HG02973 (cell line): Measurements from ENCODE around the gene ZBTB42.
"Not testable (repeated sequence)": the region's sequence is repeated elsewhere in the genome, so short reads cannot be mapped to it uniquely, and the experiment has no call there.

Source experiments
- ATAC-seq: cut with Tn5 transposase; IDR thresholded peaks from one replicate; pipeline ENCODE4 v1.9.1; 2021; ENCODE audit warnings: moderate library complexity; ENCODE audit not compliant: unreplicated experiment

Gene ZBTB42

DNA sequence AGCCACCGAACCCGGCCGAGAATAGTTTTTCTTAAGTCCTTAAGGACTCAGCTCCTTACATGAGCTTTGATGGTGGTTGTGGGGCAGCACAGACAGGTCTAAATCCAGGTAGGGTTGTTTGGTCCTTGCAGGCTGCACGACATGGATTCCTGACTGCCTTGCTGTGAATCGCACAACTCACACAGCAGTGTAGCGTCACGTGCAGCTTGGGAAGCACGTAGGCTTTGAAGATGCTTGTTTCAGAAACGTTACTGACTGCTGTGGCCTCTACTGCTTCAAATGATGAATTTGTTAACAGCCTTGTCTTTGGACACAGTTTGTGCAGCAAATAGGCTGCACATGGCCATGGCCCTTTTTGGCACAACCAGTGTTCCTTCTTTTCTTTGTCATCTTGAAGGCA, 29.9 kb downstream of the ZBTB42 start:
- ATAC-seq, result no peak

GRCh38 chr14:104836171-104836935, 35.5 kb downstream of the ZBTB42 start:
- not testable (repeated sequence) for ATAC-seq

- no peak for ATAC-seq
These were observed 40.8 kb downstream of the ZBTB42 start for GRCh38 chr14:104841730-104842129.

DNA sequence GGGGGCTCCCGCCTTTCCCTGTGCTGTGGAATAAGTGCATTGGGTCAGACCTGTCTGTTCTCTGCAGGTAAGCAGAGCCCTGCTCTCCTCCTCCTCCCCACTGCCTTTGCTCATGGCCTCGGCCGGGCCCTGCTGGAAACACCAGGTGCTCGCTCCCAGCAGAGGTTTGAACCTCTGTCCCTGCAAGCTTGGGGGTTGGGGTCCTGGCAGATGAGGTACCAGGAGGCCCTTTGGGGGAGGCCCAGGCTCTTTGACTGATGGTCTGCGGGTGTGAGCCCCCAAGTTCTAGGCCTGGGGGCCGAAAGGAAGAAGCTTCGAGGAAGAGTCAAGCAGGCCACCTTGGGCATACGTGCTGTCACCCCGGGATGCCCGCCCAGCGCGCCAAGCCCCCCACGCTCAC, 42.1 kb downstream of the ZBTB42 start:
- no peak for ATAC-seq

- no peak for ATAC-seq
These were observed 42.8 kb downstream of the ZBTB42 start for GRCh38 chr14:104843442-104844305.

DNA sequence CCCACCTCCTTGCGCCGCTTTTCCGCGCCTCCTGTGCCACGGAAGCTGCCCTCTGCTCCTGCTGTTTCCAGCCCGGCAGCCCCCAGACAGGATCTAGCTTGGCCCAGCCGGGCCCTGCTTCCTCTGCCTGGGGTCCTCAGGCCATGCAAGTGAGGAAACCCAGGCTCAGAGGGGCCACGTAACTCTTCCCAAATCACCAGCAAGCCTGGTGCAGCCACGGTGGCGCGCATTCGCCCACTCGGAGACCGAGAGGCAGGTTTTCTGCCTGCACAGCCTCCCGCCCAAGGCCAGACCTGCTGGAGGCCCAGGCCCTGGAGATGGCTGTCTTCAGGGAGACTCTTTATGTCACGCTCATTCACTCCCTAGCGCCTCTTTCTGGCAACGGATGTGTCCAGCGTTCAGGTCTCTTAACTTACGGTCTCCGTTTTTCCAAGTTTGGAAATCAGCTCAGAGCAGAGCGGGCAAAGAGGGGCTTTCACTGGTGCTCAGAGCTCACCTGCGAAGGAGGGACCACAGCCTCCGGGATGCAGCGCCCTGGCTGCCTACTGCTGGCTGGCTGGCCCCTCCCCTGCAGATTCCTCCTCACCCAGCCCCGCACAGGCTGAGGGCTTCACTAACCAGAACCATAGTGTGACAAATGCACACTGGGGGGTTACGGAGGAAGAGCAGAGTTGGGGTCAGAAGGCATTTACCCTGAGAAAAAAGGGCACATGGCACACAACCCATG, 43.6 kb downstream of the ZBTB42 start:
- ATAC-seq, result no peak

DNA sequence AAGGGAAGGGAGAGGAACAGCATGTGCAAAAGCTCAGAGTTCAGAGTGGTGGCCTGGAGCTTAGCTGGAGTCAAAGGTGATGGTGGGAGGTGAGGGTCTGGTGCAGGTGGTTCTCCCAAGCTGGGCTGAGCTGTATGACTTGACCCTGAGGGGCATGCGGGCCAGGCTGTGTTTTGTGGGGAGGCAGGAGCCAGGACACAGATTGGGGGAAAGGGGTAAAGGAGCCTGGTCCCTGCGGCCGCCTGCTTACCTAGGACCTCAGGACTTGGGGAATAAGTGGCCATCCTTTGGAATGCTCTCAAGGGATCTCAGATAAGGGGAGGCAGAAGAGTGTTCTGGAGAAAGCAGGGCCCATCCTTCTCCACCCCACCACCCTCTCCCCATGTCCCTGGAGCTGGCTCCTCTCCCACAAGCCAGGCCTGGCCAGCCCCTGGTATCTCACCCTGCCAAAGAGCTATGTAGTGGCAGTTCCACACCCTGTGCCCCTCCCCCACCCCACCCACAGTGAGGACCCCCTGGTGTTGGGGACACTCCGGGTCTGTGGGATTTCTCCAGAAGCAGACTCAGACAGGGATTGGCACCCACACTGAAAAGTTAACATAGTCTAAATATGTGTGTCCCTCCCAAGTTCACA, 44.2 kb downstream of the ZBTB42 start:
- ATAC-seq, result no peak

DNA sequence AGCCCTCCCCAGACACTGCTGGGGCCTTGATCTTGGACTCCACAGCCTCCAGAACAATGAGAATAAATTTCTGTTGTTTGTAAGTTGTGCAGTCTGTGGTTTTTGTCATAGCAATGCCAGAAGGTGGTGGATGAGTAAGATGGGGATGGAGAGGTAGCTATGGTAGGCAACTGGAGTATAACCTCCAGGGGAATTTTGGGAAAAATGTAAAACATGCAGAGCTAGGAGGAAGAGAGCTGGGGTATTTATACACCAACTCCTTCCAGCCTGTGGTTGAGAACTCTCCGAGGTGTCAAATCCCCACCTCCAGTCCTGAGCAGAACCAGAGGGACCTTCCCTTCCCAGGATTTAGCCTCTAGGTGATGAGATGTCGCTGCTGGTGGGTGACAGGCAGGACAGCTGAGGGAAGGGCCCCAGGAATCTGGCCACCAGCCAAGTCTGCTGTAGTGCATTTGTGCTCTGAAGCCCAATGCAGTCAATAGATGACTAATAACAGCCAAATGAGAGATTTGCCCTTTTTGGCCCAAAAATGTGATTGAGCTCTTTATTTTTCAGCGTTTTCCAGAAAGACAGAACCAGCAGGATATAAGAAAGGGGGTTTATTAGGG, 45.0 kb downstream of the ZBTB42 start:
- no peak for ATAC-seq

DNA sequence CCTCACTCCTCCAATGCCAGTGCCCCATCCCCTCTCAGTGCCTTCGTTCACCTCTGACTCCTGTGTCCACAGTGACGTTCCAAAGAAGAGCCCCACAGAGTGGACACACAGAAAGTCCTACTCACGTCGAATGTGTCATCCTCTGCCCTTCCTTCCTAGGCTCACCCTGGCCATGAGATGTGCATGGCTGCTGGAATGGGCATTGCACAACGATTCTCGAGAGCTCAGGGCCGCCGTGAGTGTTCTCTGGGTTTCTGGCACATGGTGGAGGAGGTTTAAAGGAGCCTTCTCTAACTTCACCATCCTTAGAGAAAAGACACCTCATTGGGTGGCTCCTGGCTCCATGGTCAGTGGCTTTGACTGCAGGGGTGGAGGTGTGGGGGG, 51.4 kb downstream of the ZBTB42 start:
- ATAC-seq, result no peak
